Prostate gland (tissue), 2 donors: Measurements from ENCODE around the gene EBNA1BP2. TPM values are rescaled to one million over a fixed set of nuclear protein-coding genes. Genes with fewer than 3 reads are reported as not detected.
"Not testable (repeated sequence)": the region's sequence is repeated elsewhere in the genome, so short reads cannot be mapped to it uniquely, and the experiment has no call there.

Experiments used
- DNase-seq: peaks from one replicate; pipeline ENCODE4 v3.0.0-alpha.2; 2019; ENCODE audit warnings: low spot score
- H3K27ac ChIP-seq, 2 donors: fragments of 200-600 bp; sonication (generic); 2 replicates each; pipeline ENCODE4 v1.5.1; 2017 to 2019
- H3K27me3 ChIP-seq: fragments of 200-600 bp; sonication (generic); replicated peaks from 2 replicates; pipeline ENCODE4 v1.5.1; 2019; ENCODE audit not compliant: insufficient read depth
- H3K36me3 ChIP-seq, 2 donors: fragments of 200-600 bp; sonication (generic); 1 replicate in 1 of 2; 2 replicates in 1 of 2; pipeline versions ENCODE4 v1.5.1 to v1.8.1; 2017 to 2019
- H3K4me1 ChIP-seq: fragments of 200-600 bp; sonication (generic); replicated peaks from 2 replicates; pipeline ENCODE4 v1.5.1; 2019
- H3K4me3 ChIP-seq, 2 donors: fragments of 200-600 bp; sonication (generic); 2 replicates each; pipeline ENCODE4 v1.5.1; 2017 to 2019
- H3K9me3 ChIP-seq: fragments of 200-600 bp; sonication (generic); 2 replicates; pipeline ENCODE4 v1.5.1; 2017
- CTCF ChIP-seq, 4 experiments: fragments of 200-600 bp in 2 of 4; fragments of 450-650 bp in 2 of 4; sonication (generic) in 2 of 4; IDR thresholded peaks; 1 replicate in 3 of 4; 2 replicates in 1 of 4; pipeline ENCODE4 v1.5.1; 2016 to 2019; ENCODE audit warnings: antibody characterized with exemption in 4 of 4, mild to moderate bottlenecking in 2 of 4, moderate library complexity in 2 of 4
- POLR2A ChIP-seq: fragments of 450-650 bp; IDR thresholded peaks from one replicate; pipeline ENCODE4 v1.6.1; 2016; ENCODE audit warnings: antibody characterized with exemption, mild to moderate bottlenecking
- POLR2AphosphoS5 ChIP-seq: sonication (generic); formaldehyde crosslinking; IDR thresholded peaks from one replicate; pipeline ENCODE4 v1.6.1; 2017; ENCODE audit warnings: antibody characterized with exemption
- WGBS: methylation state at CpG from one replicate; pipeline ENCODE4 v1.1.5; 2018; 5-methylcytosine and 5-hydroxymethylcytosine counted together
- intact Hi-C: fragments of 100-400 bp; cut with DNase I; formaldehyde crosslinking; loops from one replicate; pipeline ENCODE4 v1.14.2; 2022
- microRNA-seq: library from miRNA; unstranded; fragments of <30 nt; microRNA quantifications from one replicate; pipeline ENCODE4, GENCODE V29; 2016
- small RNA-seq, 2 donors: library from RNA; depleted of rRNA; stranded (forward); fragments of <200 nt; gene quantifications; one replicate each; pipeline ENCODE3, GENCODE V24; 2016
- total RNA-seq, 2 donors: library from RNA; depleted of rRNA; stranded (reverse); fragments of >200 nt; gene quantifications; one replicate each; pipeline ENCODE4 v1.1.0, GENCODE V29; 2016

Gene EBNA1BP2
- total RNA-seq, 2 donors from 2014 or later = 65.7 to 70.7 TPM

- no peaks in the 10 kb centered on the region for H3K4me1 ChIP-seq
- WGBS = 69% methylated on average over 5 of the region's 5 CpGs
- H3K4me3 ChIP-seq = no peak overlapping the region
- H3K9me3 ChIP-seq = no peaks in the 10 kb centered on the region
- TF ChIP-seq POLR2AphosphoS5 = no peak
- TF ChIP-seq POLR2A = no peak
- H3K27me3 ChIP-seq = no peaks in the 10 kb centered on the region
- intact Hi-C loops = no loop called here
- no peaks in the 10 kb centered on the region for H3K36me3 ChIP-seq
- DNase-seq = no peak
- H3K27ac ChIP-seq = no peak overlapping the region
Measured at GRCh38 chr1:43129426-43129825, 42.7 kb downstream of the EBNA1BP2 start.

DNA sequence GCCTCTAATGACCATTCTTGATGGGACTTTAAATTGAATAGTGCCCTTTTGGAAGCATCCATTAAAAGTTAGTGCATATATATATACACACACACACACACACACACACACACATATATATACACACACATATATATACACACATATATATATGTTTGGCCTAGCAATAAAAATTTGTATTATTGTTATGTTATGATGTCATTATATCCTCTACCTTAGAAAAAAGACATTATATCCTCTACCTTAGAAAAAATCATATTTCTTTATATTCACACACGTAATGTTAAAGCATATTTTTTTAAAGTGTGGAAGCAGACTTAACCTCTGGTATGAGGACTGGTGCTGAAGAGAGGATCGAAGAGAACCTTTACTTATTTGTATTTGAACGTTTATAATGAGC lies 43.3 kb downstream of the EBNA1BP2 start:
- WGBS = 87% methylated on average over 3 of the region's 3 CpGs
- DNase-seq = no peak
- Histone ChIP-seq H3K27ac (no peak overlapping the region), H3K4me1 (no peaks in the 10 kb centered on the region), H3K36me3 (no peaks in the 10 kb centered on the region), H3K4me3 (no peak overlapping the region), H3K27me3 (no peaks in the 10 kb centered on the region), H3K9me3 (no peaks in the 10 kb centered on the region)
- no peak for TF ChIP-seq POLR2A
- TF ChIP-seq CTCF (IDR thresholded peaks at IDR 0.05) = no peak
- TF ChIP-seq POLR2AphosphoS5 = no peak
- intact Hi-C loops = no loop called here

- no peak overlapping the region for H3K27ac ChIP-seq
- no peak for DNase-seq
- H3K27me3 ChIP-seq = no peaks in the 10 kb centered on the region
- no peaks in the 10 kb centered on the region for H3K9me3 ChIP-seq
- 55% methylated on average over 1 of the region's 1 CpG for WGBS
- H3K4me3 ChIP-seq = no peak overlapping the region
- TF ChIP-seq POLR2A (no peak), CTCF (IDR thresholded peaks at IDR 0.05) (no peak), POLR2AphosphoS5 (no peak)
- intact Hi-C loops = no loop called here
- H3K36me3 ChIP-seq = no peaks in the 10 kb centered on the region
- no peaks in the 10 kb centered on the region for H3K4me1 ChIP-seq
Measured at GRCh38 chr1:43123031-43123430, 49.1 kb downstream of the EBNA1BP2 start.

DNA sequence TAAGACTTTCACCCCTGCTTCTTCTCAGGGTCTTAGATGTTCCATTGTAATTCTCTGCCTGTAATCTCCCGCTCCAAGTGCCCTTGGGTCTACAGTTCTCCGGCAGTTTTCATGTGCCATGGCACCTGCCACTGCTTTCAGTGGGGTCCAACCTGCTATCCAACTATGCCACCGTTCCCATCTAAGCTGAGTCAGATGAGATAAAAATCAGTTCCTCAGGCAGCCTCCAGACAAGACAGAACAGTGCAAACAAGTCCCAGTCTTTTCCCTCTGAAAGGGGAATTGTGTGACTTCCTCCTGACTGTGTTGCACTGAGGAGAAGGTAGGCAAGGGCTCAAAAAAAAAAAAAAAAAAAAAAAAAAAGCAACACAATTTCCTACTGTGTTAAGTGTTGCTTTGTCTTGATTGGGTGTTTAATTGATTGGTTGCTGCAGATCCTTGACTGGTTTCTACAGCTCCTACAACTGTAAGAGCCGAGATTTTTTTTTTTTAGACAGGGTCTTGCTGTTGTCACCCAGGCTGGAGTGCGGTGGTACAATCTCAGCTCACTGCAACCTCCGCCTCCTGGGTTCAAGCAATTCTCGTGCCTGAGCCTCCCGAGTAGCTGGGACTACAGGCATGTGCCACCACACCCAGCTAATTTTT lies 50.7 kb downstream of the EBNA1BP2 start:
- Histone ChIP-seq H3K4me3 (peak overlapping the region; percentile 29 to 30), H3K27me3 (no peaks in the 10 kb centered on the region), H3K36me3 (no peaks in the 10 kb centered on the region), H3K27ac (peak overlapping the region in 1 of 2 donors; percentile 49), H3K9me3 (no peaks in the 10 kb centered on the region), H3K4me1 (no peaks in the 10 kb centered on the region)
- intact Hi-C loops = no loop called here
- TF ChIP-seq POLR2A (no peak), CTCF (IDR thresholded peaks at IDR 0.05) (no peak), POLR2AphosphoS5 (no peak)
- peak; percentile 31 for DNase-seq
- 52% methylated on average over 8 of the region's 8 CpGs for WGBS

GRCh38 chr1:43119928-43120586 lies 52.0 kb downstream of the EBNA1BP2 start:
- H3K4me3 ChIP-seq = peak overlapping the region; percentile 29 to 30
- H3K36me3 ChIP-seq, H3K27me3 ChIP-seq, intact Hi-C loops, H3K9me3 ChIP-seq, DNase-seq, H3K4me1 ChIP-seq: not testable (repeated sequence)
- peak overlapping the region; percentile 24 to 49 for H3K27ac ChIP-seq
- TF ChIP-seq CTCF (IDR thresholded peaks at IDR 0.05) (peak in 2 of 4 experiments; percentile 11 to 17), POLR2AphosphoS5 (peak; percentile 8)
- WGBS = 38% methylated on average over 28 of the region's 35 CpGs

Small RNA genes within 50 kb of the gene (microRNA-seq; reads per million reads assigned to microRNA genes)
- not detected for gene MIR6733

Small RNA genes within 50 kb of the gene (small RNA-seq; reads per million reads assigned to genes)
- 0 reads per million in 2 donors for gene RNA5SP46

Other genes with a start within 250 kb of the EBNA1BP2 start
- 100 to 1,000 TPM in 1 of 2 donors, 10 to 100 TPM in 1; 83.9 to 159 TPM for gene SLC2A1, start 213.4 kb downstream of the EBNA1BP2 start, total RNA-seq
- 1 to 10 TPM in 1 of 2 donors, under 1 TPM in 1; 0.14 to 4.7 TPM for gene CFAP57, start within 50 bp of the EBNA1BP2 start, total RNA-seq
- 10 to 100 TPM; 18.3 to 29.9 TPM for gene TMEM125, start 97.7 kb upstream of the EBNA1BP2 start, total RNA-seq
- 10 to 100 TPM in 1 of 2 donors, 1 to 10 TPM in 1; 5.5 to 21.7 TPM for gene C1orf210, start 113.3 kb upstream of the EBNA1BP2 start, total RNA-seq
- gene TIE1, start 128.7 kb upstream of the EBNA1BP2 start, total RNA-seq = 10 to 100 TPM; 18.7 to 21.7 TPM
- gene MPL, start 165.5 kb upstream of the EBNA1BP2 start, total RNA-seq = not detected
- gene CDC20, start 186.7 kb upstream of the EBNA1BP2 start, total RNA-seq = 10 to 100 TPM in 1 of 2 donors, 1 to 10 TPM in 1; 2.2 to 14.9 TPM
- gene ELOVL1, start 195.7 kb upstream of the EBNA1BP2 start, total RNA-seq = 10 to 100 TPM; 48.6 to 62.0 TPM
- 10 to 100 TPM; 36.9 to 43.2 TPM for gene MED8, start 217.5 kb upstream of the EBNA1BP2 start, total RNA-seq
- 10 to 100 TPM; 30.3 to 76.9 TPM for gene SZT2, start 217.6 kb upstream of the EBNA1BP2 start, total RNA-seq